GM18951 (cell line): ENCODE data around the gene SLC29A1.

ENCODE experiments used
- POLR2A ChIP-seq: IDR thresholded peaks from 4 replicates; pipeline ENCODE4 v1.6.1; 2011; ENCODE audit warnings: mild to moderate bottlenecking; ENCODE audit not compliant: insufficient read length, insufficient read depth; ENCODE audit errors: extremely low read depth
- in situ Hi-C: fragments of 300-500 bp; cut with MboI; formaldehyde crosslinking; loops from one replicate; pipeline ENCODE4 v1.12.0; 2022; ENCODE audit warnings: low sequenced_read_pairs, mixed read lengths, inconsistent platforms; ENCODE audit not compliant: unreplicated experiment

The SLC29A1 gene

DNA sequence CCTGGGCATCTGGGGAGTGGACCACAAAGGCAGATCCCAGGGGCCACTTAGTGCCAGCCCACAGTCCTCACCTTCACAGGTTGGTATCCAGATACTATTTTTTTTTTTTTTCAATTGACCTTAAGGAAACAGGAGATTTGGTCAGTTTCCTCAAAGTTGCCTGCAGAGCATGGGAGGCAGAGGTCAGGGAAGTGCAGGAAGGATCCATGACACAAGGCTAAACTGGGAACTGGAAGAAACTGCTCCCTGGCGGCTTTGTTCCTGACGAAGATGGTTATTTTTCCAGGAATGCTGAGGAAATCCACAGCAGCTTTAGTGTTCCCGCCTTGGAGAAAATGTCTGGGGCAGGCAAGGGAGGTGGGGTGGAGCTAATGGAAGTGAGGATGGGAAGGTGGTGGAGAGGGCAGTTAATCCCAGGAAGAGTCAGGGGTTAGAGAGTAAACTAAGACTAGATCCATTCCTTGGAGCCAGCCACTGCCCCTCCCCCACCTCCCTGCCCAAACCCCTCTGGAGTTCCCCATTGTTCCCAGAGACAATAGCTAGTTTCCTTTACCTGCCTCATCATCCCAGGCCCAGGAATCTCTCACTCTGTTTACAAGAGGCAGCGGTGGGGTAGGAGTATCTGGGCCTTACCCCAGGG lies 20.9 kb upstream of the SLC29A1 start:
- in situ Hi-C loops, result no loop called here
- TF ChIP-seq POLR2A, result no peak

DNA sequence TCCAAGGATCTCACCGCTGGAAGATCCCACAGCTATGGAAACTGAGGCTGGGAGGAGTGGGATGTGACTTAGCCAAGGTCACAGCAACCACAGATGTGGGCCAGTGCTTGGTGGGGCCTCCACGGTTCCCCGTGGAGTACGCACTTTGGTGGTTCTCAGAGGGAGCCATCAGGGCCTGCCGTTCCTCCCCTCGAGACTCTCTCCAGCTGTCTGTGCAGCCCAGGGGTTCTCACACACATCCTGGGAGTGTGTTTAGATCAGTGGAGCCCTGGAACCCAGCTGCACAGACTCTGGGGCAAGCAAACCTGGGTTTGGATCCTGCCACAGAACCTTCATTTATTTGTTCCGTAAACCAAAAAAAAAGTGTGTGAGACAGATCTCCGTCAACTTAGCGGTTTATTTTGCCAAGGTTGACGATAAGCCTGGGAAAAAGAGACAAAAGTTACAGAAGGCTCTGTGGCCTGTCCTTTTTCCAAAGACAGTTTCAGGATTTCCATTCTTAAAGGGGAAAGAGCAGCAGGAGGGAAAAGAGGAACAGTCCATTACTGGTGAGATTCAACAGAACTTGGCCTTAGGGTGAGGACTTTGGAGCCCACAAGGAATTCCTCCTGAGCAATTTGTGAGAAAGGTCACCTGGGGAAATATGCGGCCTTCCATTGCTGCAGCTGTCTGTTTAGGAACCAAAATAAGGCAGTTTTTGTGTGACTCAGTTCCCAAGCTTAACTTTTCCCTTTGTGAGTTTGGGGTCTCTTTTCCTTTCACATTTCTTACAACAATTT lies 20.2 kb upstream of the SLC29A1 start:
- no peak for TF ChIP-seq POLR2A
- in situ Hi-C loops, result no loop called here

DNA sequence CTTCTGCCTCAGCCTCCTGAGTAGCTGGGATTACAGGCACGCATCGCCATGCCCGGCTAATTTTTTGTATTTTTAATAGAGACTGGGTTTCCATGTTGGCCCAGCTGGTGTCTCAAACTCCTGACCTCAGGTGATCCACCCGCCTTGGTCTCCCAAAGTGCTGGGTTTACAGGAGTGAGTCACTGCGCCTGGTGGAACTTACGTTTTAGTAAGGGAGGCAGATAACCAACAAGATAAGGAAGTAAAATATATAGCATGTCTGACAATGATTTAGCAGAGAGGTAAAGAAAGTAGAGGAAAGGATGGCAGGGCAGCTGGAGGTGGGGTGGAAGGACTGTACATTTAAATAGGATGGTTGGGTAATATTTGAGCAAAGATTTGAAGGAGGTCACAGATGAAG lies 19.4 kb upstream of the SLC29A1 start:
- TF ChIP-seq POLR2A, result no peak
- in situ Hi-C loops, result no loop called here

DNA sequence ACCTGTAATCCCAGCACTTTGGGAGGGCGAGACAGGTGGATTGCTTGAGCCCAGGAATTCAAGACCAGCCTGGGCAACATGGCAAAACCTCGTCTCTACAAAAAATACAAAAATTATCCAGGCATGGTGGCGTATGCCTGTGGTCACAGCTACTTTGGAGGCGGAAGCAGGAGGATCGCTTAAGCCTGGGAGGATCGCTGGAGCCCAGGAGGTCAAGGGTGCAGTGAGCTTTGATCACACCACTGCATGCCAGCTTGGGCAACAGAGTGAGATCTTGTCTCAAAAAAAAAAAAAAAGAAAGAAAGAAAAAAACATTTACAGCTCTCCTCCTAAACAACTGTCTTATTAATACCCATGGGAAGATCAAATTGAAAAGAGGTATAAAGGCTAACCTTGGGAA lies 15.4 kb upstream of the SLC29A1 start:
- in situ Hi-C loops, result no loop called here
- no peak for TF ChIP-seq POLR2A

DNA sequence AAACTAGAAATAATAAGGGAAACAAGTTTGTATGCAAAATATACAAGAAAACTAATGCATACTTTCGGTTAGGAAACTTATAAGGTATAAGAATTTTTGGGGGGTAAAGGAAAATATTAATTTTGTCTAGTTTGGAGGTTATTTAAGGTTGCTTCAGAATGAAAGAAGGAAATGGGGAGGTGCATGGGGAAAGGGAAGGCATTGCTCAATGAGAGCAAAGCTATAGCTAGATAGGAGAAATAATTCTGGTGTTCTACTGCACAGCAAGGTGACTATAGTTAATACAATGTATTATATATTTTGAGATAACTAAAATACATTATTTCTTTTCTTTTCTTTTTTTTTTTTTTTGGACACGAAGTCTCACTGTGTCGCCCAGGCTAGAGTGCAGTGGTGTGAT lies 12.1 kb upstream of the SLC29A1 start:
- in situ Hi-C loops, result no loop called here

DNA sequence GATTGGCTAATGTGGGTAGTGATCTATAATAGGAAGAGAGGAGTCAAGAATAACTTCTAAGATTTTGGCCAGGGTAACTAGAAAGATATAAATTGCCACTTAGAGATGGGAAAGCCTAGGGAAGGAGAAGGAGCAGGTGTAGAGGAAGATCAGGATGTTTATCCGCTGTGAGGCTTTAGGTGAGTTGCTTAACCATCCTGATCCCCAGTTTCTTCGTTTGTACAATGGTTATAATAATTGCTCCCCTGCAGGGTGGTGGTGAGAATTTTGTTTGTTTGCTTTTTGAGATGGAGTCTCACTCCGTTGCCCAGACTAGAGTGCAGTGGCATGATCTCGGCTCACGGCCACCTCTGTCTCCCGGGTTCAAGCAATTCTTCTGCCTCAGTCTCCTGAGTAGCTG lies 9.1 kb upstream of the SLC29A1 start:
- no peak for TF ChIP-seq POLR2A
- in situ Hi-C loops, result no loop called here

More for the DNA sequence above, 12.1 kb upstream of the SLC29A1 start:
- no peak for TF ChIP-seq POLR2A

DNA sequence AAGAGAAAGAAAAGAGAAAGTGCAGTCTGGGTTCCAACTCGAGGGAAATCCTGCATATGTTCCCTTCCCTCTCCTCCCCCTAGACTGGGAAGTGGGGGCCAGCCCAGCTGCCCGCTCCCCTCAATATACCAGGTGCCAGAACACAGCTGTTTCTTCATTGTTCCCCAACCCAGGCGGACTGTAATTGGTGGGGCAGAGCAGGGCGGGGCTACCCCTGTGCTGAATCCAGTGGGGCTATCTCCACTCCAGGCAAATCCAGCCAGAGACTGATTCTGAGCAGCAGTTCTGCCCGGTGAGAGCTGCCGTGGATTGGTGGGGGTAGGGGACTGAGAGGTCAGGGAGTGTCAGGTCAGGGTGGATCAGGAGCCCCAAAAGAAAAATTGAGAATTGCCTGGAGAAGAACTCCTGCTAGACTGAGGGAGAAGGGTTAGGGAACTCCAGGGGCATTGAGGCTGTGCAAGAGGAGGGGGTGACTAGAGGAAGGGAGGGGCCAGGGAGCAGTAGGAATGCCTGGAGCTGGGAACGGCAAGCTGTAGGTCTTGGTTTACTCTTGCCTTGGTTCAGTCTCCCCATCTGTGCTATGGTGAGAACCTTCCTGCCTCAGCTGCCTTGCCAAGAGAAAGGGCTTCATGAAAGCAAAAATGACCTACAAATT lies 6.6 kb upstream of the SLC29A1 start, which contains the start of gene MYMX:
MYMX (plus strand) TSS at position 250 of the 655 bp plus-strand sequence. CDS start 546 bp downstream, outside the sequence.
- in situ Hi-C loops, result no loop called here
- no peak for TF ChIP-seq POLR2A

DNA sequence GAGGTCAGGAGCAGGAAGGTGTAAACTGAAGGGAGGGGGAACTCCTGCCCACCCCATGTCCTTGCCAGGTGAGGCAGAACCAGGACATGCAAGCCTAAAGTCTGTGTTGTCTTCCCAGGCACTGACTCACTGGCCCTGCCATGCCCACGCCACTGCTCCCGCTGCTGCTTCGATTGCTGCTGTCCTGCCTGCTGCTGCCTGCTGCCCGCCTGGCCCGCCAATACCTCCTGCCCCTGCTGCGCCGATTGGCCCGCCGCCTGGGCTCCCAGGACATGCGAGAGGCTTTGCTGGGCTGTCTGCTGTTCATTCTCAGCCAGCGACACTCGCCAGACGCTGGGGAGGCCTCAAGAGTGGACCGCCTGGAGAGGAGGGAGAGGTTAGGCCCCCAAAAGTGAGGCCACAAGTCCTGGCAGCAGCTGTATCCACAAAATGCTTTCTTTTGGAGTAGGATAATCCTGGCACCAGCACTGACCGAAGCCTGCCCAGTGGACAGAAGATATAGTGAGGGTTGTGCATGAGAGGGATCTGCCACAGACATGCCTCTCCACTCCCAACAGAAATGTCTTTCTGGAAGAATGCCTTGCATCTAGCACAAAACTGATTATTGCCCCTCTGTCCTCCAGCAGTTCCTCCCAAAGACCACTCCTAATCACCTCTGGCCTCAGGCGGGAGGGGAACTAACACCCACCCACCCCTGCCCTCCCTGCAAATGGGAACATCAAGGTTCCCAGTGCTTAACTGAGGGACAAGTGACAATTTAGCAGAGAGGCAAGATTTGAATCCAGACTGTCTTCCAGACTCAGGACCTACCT lies 5.9 kb upstream of the SLC29A1 start:
- TF ChIP-seq POLR2A, result no peak
- in situ Hi-C loops, result no loop called here

DNA sequence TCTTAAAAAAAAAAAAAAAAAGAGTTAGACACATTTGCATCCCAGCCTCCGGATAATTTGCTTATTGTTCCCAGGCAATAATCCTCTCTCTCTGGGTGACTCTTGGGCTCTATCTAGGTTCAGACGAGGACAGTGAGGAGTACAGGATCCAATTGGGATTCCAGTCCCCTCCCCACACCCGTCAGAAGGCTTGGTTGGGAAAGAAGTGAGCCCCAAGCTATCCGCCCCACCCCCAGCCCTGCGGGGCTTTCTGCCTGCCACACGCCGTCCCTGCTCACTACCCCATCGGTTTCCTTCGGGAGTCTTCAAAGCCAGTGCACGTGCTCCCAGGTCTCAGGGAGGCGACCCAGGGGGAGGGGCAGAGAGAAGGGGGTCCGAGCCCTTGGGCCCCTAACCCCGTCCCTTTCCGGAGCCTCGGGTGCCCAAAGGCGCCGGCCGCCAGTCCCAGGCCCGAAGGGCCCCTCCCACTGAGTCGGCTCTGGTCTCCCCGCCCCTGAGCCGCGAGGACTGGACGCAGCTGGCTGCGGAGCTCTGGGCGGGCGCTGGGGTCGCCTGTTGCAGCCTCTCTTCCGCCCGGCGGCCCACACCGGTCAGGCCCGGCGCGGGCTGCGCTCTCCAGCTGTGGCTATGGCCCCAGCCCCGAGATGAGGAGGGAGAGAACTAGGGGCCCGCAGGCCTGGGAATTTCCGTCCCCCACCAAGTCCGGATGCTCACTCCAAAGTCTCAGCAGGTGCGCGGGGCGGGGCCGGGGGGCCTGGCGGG lies 4.2 kb upstream of the SLC29A1 start:
- peak; percentile 67 for TF ChIP-seq POLR2A
- in situ Hi-C loops, result no loop called here

DNA sequence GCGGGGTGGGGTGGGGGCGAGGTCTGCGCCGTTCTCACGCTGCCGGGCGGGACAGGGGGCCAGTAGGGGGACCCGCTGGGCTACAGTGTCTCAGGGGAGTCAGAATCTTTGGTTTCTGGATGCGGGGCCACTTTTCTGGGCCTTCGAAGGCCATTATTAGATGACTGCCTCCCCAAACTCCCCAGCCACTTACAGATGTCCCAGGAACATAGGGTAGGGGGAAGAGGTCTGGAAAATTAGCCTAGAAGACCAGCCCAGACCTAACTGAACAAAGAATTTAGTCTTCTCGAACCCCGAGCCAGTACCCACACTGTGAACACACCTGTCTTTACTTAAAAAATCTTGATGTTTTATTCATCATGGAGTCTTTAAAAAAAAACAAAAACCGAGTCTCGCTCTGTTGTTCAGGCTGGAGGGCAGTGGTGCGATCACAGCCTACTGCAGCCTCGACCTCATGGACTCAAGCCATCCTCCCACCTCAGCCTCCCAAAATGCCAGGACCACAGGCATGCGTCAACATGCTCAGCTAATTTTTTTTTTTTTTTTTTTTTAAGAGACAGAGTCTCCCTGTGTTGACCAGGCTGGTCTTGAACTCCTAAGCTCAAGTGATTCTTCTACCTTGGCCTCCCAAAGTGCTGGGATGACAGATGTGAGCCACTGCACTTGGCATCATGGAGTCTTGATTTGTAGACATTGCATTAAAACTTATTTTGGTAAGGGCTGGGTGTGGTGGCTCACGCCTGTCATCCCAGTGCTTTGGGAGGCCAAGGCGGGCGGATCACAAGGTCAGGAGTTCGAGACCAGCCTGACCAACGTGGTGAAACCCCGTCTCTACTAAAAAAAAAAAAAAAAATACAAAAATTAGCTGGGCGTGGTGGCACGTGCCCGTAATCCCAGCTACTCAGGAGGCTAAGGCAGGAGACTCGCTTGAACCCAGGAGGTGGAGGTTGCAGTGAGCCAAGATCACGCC lies 3.3 kb upstream of the SLC29A1 start:
- in situ Hi-C loops, result no loop called here
- TF ChIP-seq POLR2A, result no peak

DNA sequence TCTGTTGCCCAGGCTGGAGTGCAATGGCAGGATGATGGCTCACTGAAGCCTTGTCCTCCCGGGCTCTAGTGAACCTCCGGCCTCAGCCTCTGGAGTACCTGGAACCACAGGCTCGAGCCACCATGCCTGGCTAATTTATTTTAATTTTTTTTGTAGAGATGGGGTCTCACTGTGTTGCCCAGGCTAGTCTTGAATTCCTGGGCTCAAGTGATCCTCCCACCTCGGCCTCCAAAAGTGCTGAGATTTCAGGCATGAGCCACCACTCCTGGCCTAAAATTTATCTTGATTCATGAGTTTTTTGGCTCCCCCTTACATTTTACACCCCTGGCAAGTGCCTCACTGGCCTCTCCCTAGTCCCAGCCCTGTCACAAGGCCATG lies 2.5 kb upstream of the SLC29A1 start:
- TF ChIP-seq POLR2A, result no peak
- in situ Hi-C loops, result no loop called here

DNA sequence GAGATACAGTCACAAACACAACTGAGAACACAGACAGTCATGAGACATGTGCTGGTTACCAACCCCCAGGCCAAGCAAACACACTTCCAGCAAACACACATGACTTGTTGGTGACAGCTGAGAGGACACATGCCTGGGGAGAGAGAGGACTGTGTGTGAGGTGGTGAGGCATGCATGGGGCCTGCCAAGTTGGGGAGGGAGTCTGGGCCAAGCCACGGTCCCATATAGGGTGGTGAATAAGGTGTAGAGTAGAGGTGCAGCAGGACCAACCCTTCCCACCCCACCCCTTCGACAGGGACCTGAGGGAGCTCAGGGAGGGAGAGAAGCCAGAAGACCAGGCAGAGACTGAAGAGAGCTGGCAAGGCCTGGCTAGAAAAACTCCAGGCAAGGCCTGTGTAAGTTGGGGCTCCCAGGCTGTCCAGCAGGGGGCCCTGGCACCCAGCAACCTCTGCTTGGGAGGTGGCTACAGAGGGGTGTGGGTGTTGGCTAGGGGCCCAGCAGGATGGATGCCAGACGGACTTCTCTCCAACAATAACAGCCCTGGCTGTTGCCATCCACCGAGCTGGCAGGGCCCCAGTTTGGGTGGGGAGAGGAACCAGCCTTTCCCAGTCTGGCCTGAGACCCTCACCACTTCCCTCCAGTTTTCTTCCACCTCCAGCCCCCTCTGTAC lies 2.0 kb upstream of the SLC29A1 start:
- no peak for TF ChIP-seq POLR2A
- in situ Hi-C loops, result no loop called here
